HepG2 (cell line): ENCODE results near the gene DDIT4. TPM values are rescaled to one million over a fixed set of nuclear protein-coding genes. Genes with fewer than 3 reads are reported as not detected.

Source experiments
- ATAC-seq: fragments of 200-7000 bp; cut with Tn5 transposase; 3 replicates; pipeline ENCODE4 v1.9.1; 2020; ENCODE audit warnings: mild to moderate bottlenecking, moderate library complexity
- BruUV-seq: library from RNA; stranded (reverse); fragments of 400-500 nt; replicated peaks from 2 replicates; lab custom pipeline; 2021; lab: Mats Ljungman, UMichigan
- CTCF ChIA-PET: fragments of 300-600 bp; formaldehyde crosslinking; extraction: SDS; loops from one replicate; lab custom pipeline; 2021; ENCODE audit warnings: low total read pairs, inconsistent platforms, low intra/inter-chr PET ratio; lab: Yijun Ruan, JAX
- POLR2A ChIA-PET: fragments of 350-600 bp; sonication (Branson Sonifier 250); formaldehyde crosslinking; loops from one replicate; lab custom pipeline; 2020; ENCODE audit warnings: antibody characterized with exemption, inconsistent platforms; lab: Yijun Ruan, JAX
- DNase-seq: peaks from one replicate; pipeline ENCODE4 v3.0.0-alpha.2; 2015; ENCODE audit warnings: low spot score
- FAIRE-seq: peaks from 3 replicates; lab custom pipeline; 2011; peaks lifted over from hg19 to GRCh38; lab: Jason Lieb, UNC
- H2AFZ ChIP-seq: one replicate; pipeline ENCODE4 v1.6.1; 2011; ENCODE audit warnings: low read length, inconsistent platforms
- H3K27ac ChIP-seq: fragments of 300-600 bp; 3 replicates; pipeline ENCODE4 v1.8.0; 2011; ENCODE audit warnings: mixed run types, mild to moderate bottlenecking, mixed read lengths, low read length, inconsistent platforms; ENCODE audit not compliant: insufficient read depth; ENCODE audit errors: extremely low read length
- H3K27me3 ChIP-seq, 2 experiments: fragments of 200-600 bp in 1 of 2; 2 replicates in 1 of 2; 3 replicates in 1 of 2; pipeline versions ENCODE4 v1.6.0 to v1.8.0; 2011; ENCODE audit warnings: low read length in 2 of 2, mild to moderate bottlenecking in 2 of 2, moderate library complexity in 2 of 2, inconsistent platforms in 1 of 2; ENCODE audit not compliant: insufficient read depth in 2 of 2, control insufficient read depth in 1 of 2
- H3K36me3 ChIP-seq, 2 experiments: fragments of 200-600 bp in 1 of 2; replicated peaks in 1 of 2; 2 replicates in 1 of 2; 3 replicates in 1 of 2; pipeline versions ENCODE4 v1.5.1 to v1.8.0; 2011; ENCODE audit warnings: low read length in 2 of 2, inconsistent platforms in 1 of 2; ENCODE audit not compliant: insufficient read depth in 2 of 2, control insufficient read depth in 1 of 2
- H3K4me1 ChIP-seq: 2 replicates; pipeline ENCODE4 v1.5.1; 2012; ENCODE audit warnings: low read length, inconsistent platforms; ENCODE audit not compliant: insufficient read depth
- H3K4me2 ChIP-seq: 2 replicates; pipeline ENCODE4 v1.6.0; 2011; ENCODE audit warnings: low read depth, low read length, inconsistent platforms
- H3K4me3 ChIP-seq, 3 experiments: fragments of 200-600 bp in 1 of 3; sonication (generic), shearing (Covaris generic) in 1 of 3; replicated peaks in 1 of 3; 2 replicates each; pipeline ENCODE4 v1.5.1; 2011 to 2016; ENCODE audit warnings: low read length in 3 of 3, inconsistent platforms in 2 of 3, low read depth in 2 of 3, mild to moderate bottlenecking in 2 of 3, control low read depth in 1 of 3, mixed read lengths in 1 of 3; ENCODE audit not compliant: insufficient read depth in 1 of 3
- H3K79me2 ChIP-seq: one replicate; pipeline ENCODE4 v1.6.1; 2011; ENCODE audit warnings: low read length, inconsistent platforms; ENCODE audit not compliant: insufficient read depth
- H3K9ac ChIP-seq: 2 replicates; pipeline ENCODE4 v1.6.0; 2011; ENCODE audit warnings: mild to moderate bottlenecking, low read depth, low read length, inconsistent platforms; ENCODE audit not compliant: insufficient read depth
- H3K9me3 ChIP-seq: 2 replicates; pipeline ENCODE4 v1.5.1; 2012; ENCODE audit warnings: mild to moderate bottlenecking, low read length
- H4K20me1 ChIP-seq: 2 replicates; pipeline ENCODE4 v1.6.0; 2011; ENCODE audit warnings: inconsistent platforms, mild to moderate bottlenecking, low read length, moderate library complexity; ENCODE audit not compliant: insufficient read depth
- ARID2 ChIP-seq: sonication (generic); formaldehyde crosslinking; IDR thresholded peaks from 2 replicates; pipeline ENCODE4 v1.8.1; 2022; ENCODE audit warnings: mild to moderate bottlenecking, missing genetic modification reagents, borderline replicate concordance
- GABPB1 ChIP-seq: IDR thresholded peaks from 2 replicates; pipeline ENCODE4 v1.6.1; 2016; ENCODE audit warnings: mild to moderate bottlenecking, missing genetic modification reagents, moderate library complexity, missing compliant biosample characterization
- HDAC2 ChIP-seq: sonication (generic); formaldehyde crosslinking; IDR thresholded peaks from 2 replicates; pipeline ENCODE4 v1.4.0; 2020; ENCODE audit warnings: missing genetic modification reagents
- HMG20A ChIP-seq: IDR thresholded peaks from 2 replicates; pipeline ENCODE4 v1.6.1; 2016; ENCODE audit warnings: borderline replicate concordance
- LCORL ChIP-seq, 2 experiments: fragments of 450-650 bp in 1 of 2; sonication (generic) in 1 of 2; formaldehyde crosslinking in 1 of 2; IDR thresholded peaks; 2 replicates each; pipeline versions ENCODE4 v1.5.0 to v1.6.1; 2017 to 2020; ENCODE audit warnings: antibody characterized with exemption in 1 of 2, missing genetic modification reagents in 1 of 2
- MAZ ChIP-seq, 2 experiments: sonication (generic) in 1 of 2; formaldehyde crosslinking in 1 of 2; IDR thresholded peaks; 2 replicates each; pipeline versions ENCODE4 v1.5.0 to v1.6.1; 2012 to 2020; ENCODE audit warnings: low read depth in 2 of 2, mild to moderate bottlenecking in 2 of 2, borderline replicate concordance in 1 of 2, improper control_type of control experiment in 1 of 2, low read length in 1 of 2, missing genetic modification reagents in 1 of 2, moderate library complexity in 1 of 2
- NKX3-1 ChIP-seq: sonication (generic); formaldehyde crosslinking; IDR thresholded peaks from 2 replicates; pipeline ENCODE4 v1.5.0; 2020; ENCODE audit warnings: missing genetic modification reagents
- NR2F6 ChIP-seq, 2 experiments: IDR thresholded peaks; 2 replicates each; pipeline ENCODE4 v1.6.1; 2016; ENCODE audit warnings: antibody characterized with exemption in 1 of 2, mild to moderate bottlenecking in 1 of 2
- PAX8 ChIP-seq: sonication (generic); formaldehyde crosslinking; IDR thresholded peaks from 2 replicates; pipeline ENCODE4 v1.8.0; 2022; ENCODE audit warnings: mild to moderate bottlenecking, missing genetic modification reagents, borderline replicate concordance
- PITX1 ChIP-seq: sonication (generic); formaldehyde crosslinking; IDR thresholded peaks from 2 replicates; pipeline ENCODE4 v1.5.1; 2020; ENCODE audit warnings: mild to moderate bottlenecking, missing genetic modification reagents
- YEATS2 ChIP-seq: sonication (generic); formaldehyde crosslinking; IDR thresholded peaks from 2 replicates; pipeline ENCODE4 v1.4.0; 2020; ENCODE audit warnings: missing genetic modification reagents, borderline replicate concordance
- ZFP36L1 ChIP-seq: sonication (generic); formaldehyde crosslinking; IDR thresholded peaks from 2 replicates; pipeline ENCODE4 v1.8.0; 2022; ENCODE audit warnings: mild to moderate bottlenecking, missing genetic modification reagents, moderate library complexity
- ZNF230 ChIP-seq: sonication (generic); formaldehyde crosslinking; IDR thresholded peaks from 2 replicates; pipeline ENCODE4 v1.4.0; 2020; ENCODE audit warnings: mild to moderate bottlenecking, missing genetic modification reagents
- ZNF232 ChIP-seq: sonication (generic); formaldehyde crosslinking; IDR thresholded peaks from 2 replicates; pipeline ENCODE4 v1.4.0; 2020; ENCODE audit warnings: missing genetic modification reagents, borderline replicate concordance
- ZNF276 ChIP-seq: sonication (generic); formaldehyde crosslinking; IDR thresholded peaks from 2 replicates; pipeline ENCODE4 v1.4.0; 2020; ENCODE audit warnings: mild to moderate bottlenecking, low read depth, missing genetic modification reagents
- ZNF292 ChIP-seq: sonication (generic); formaldehyde crosslinking; IDR thresholded peaks from 2 replicates; pipeline ENCODE4 v1.8.1; 2022; ENCODE audit warnings: mild to moderate bottlenecking, low read depth, missing genetic modification reagents, borderline replicate concordance
- ZNF367 ChIP-seq: sonication (generic); formaldehyde crosslinking; IDR thresholded peaks from 2 replicates; pipeline ENCODE4 v1.4.0; 2020; ENCODE audit warnings: missing genetic modification reagents, borderline replicate concordance
- ZNF460 ChIP-seq: sonication (generic); formaldehyde crosslinking; IDR thresholded peaks from 2 replicates; pipeline ENCODE4 v1.5.1; 2020; ENCODE audit warnings: missing genetic modification reagents, mild to moderate bottlenecking, borderline replicate concordance
- ZNF564 ChIP-seq: sonication (generic); formaldehyde crosslinking; IDR thresholded peaks from 2 replicates; pipeline ENCODE4 v1.8.1; 2023; ENCODE audit warnings: mild to moderate bottlenecking, missing genetic modification reagents
- ZNF670 ChIP-seq: sonication (generic); formaldehyde crosslinking; IDR thresholded peaks from 2 replicates; pipeline ENCODE4 v1.8.0; 2022; ENCODE audit warnings: mild to moderate bottlenecking, missing genetic modification reagents, borderline replicate concordance
- ZSCAN20 ChIP-seq: sonication (generic); formaldehyde crosslinking; IDR thresholded peaks from 2 replicates; pipeline ENCODE4 v1.4.0; 2020; ENCODE audit warnings: missing genetic modification reagents, mild to moderate bottlenecking, borderline replicate concordance
- WGBS: methylation state at CpG from one replicate; pipeline ENCODE4 v1.1.6; 2017; ENCODE audit warnings: low lambda C conversion rate; 5-methylcytosine and 5-hydroxymethylcytosine counted together
- in situ Hi-C: cut with HindIII; loops from 2 replicates; pipeline ENCODE4 v1.10.0; 2017; ENCODE audit warnings: low pct_unique_long_range_greater_than_20kb; ENCODE audit not compliant: extremely low pct_ligation_motif_present
- intact Hi-C: fragments of 100-400 bp; cut with micrococcal nuclease; formaldehyde crosslinking; loops from one replicate; pipeline ENCODE4 v1.10.0; 2022; ENCODE audit not compliant: unreplicated experiment
- polyA plus RNA-seq, 8 experiments: library from polyadenylated mRNA; depleted of rRNA in 3 of 8; stranded (reverse) in 7 of 8; unstranded in 1 of 8; fragments of >200 nt; fragmentation: Illumina TruSeq in 4 of 8; extraction: Trizol in 4 of 8; gene quantifications; 2 replicates each; pipeline versions ENCODE4 v1.2.1 to v1.2.3, GENCODE V29; 2011 to 2016; ENCODE audit warnings: low read depth in 4 of 8, missing spikeins in 1 of 8, mixed read lengths in 1 of 8; ENCODE audit not compliant: insufficient read depth in 1 of 8
- total RNA-seq, 5 experiments: library from RNA; depleted of rRNA; stranded (reverse); fragments of >200 nt; fragmentation: Illumina TruSeq; extraction: Trizol; gene quantifications; 2 replicates each; pipeline ENCODE4 v1.2.3, GENCODE V29; 2016; ENCODE audit warnings: low read depth in 1 of 5

DDIT4 gene
- total and polyA plus RNA-seq, 2 of the 13 experiments (the other 11 are each of a cell fraction or from before 2014, with no cell fraction given), result 35.6 to 40.7 TPM

GRCh38 chr10:72316748-72317435, 43.2 kb downstream of the DDIT4 start:
- 63% methylated on average over 6 of the region's 12 CpGs for WGBS
- peaks cover 72% of the 10 kb centered on the region for H3K4me1 ChIP-seq
- H3K4me2 ChIP-seq, result peak overlapping the region; percentile 33; the same call in 1 of the 2 replicates
- 0 out of 2 replicates have a peak overlapping the region, but pooled peaks have one; percentile 26 for H3K9ac ChIP-seq
- intact Hi-C loops (no loop called here), in situ Hi-C loops (no loop called here)
- H3K79me2 ChIP-seq, result no peaks in the 10 kb centered on the region
- no peaks in the 10 kb centered on the region for H3K36me3 ChIP-seq
- BruUV-seq, result no TSS peak
- FAIRE-seq (peak; percentile 50), DNase-seq (peak; percentile 73), ATAC-seq (peak; percentile 2; the same call in 1 of the 3 replicates)
- CTCF ChIA-PET, result no interaction called here
- no peaks in the 10 kb centered on the region for H3K27me3 ChIP-seq
- H3K27ac ChIP-seq, result peak overlapping the region; percentile 51
- H3K9me3 ChIP-seq, result no peaks in the 10 kb centered on the region
- H2AFZ ChIP-seq, result no peak overlapping the region
- POLR2A ChIA-PET, result interaction anchor here (1.0 to 8.1 kb wide), 6 partner anchors 11 to 62 kb away, joined by 4 to 168 read pairs (median 5); partner anchors contain the start of gene DDIT4
- H4K20me1 ChIP-seq, result no peaks in the 10 kb centered on the region
- no peak overlapping the region for H3K4me3 ChIP-seq
- TF ChIP-seq ZNF232 (CRISPR knock-in tag) (peak; percentile 89), PAX8 (CRISPR knock-in tag) (0 out of 2 replicates have a peak, but pooled peaks have one; percentile 49), MAZ (IDR thresholded peaks at IDR 0.05; ENCODE audit: borderline replicate concordance, low read depth, low read length) (no peak), MAZ (CRISPR knock-in tag; IDR thresholded peaks at IDR 0.05; ENCODE audit: low read depth) (peak; percentile 73; the same call in 1 of the 2 replicates), ZNF564 (CRISPR knock-in tag) (peak; percentile 49; the same call in 1 of the 2 replicates), ZFP36L1 (CRISPR knock-in tag) (no peak), NKX3-1 (CRISPR knock-in tag) (0 out of 2 replicates have a peak, but pooled peaks have one; percentile 62), HMG20A (CRISPR knock-in tag) (peak; percentile 72), GABPB1 (peak; percentile 84), ZNF367 (CRISPR knock-in tag) (no peak), HDAC2 (CRISPR knock-in tag) (peak; percentile 89), ZNF292 (CRISPR knock-in tag) (peak; percentile 85), ZSCAN20 (CRISPR knock-in tag) (no peak), ZNF276 (CRISPR knock-in tag) (peak; percentile 60; the same call in 1 of the 2 replicates), YEATS2 (CRISPR knock-in tag) (peak; percentile 81; the same call in 1 of the 2 replicates), LCORL (IDR thresholded peaks at IDR 0.05) (no peak), LCORL (CRISPR knock-in tag; IDR thresholded peaks at IDR 0.05) (peak; percentile 83), PITX1 (CRISPR knock-in tag) (peak; percentile 80), ZNF670 (CRISPR knock-in tag) (0 out of 2 replicates have a peak, but pooled peaks have one; percentile 65), ARID2 (CRISPR knock-in tag) (peak; percentile 73; the same call in 1 of the 2 replicates), NR2F6 (IDR thresholded peaks at IDR 0.05) (no peak), NR2F6 (CRISPR knock-in tag; IDR thresholded peaks at IDR 0.05) (peak; percentile 84), ZNF230 (CRISPR knock-in tag) (peak; percentile 29; the same call in 1 of the 2 replicates), ZNF460 (CRISPR knock-in tag) (no peak; the same call in 1 of the 2 replicates)
